H9 (cell line): ENCODE results near the gene C2orf72. TPM values are rescaled to one million over a fixed set of nuclear protein-coding genes. Genes with fewer than 3 reads are reported as not detected.

Experiments
- DNase-seq: peaks from one replicate; pipeline ENCODE4 v3.0.0-alpha.2; 2017
- H2AFZ ChIP-seq: one replicate; pipeline ENCODE4 v1.6.1; 2013; ENCODE audit warnings: mild to moderate bottlenecking, low read length, control low read depth, moderate library complexity
- H2AK5ac ChIP-seq: 2 replicates; pipeline ENCODE4 v1.6.1; 2013; ENCODE audit warnings: low read length, control low read depth, mixed read lengths; ENCODE audit not compliant: insufficient read length
- H2BK120ac ChIP-seq: one replicate; pipeline ENCODE4 v1.6.1; 2013; ENCODE audit warnings: low read depth, mild to moderate bottlenecking, low read length, control low read depth, inconsistent platforms; ENCODE audit not compliant: poor library complexity, severe bottlenecking
- H2BK12ac ChIP-seq: 2 replicates; pipeline ENCODE4 v1.6.1; 2013; ENCODE audit warnings: low read length, control low read depth, mixed read lengths, low read depth; ENCODE audit not compliant: insufficient read length
- H2BK15ac ChIP-seq: 2 replicates; pipeline ENCODE4 v1.6.1; 2013; ENCODE audit warnings: low read depth, low read length, control low read depth
- H2BK20ac ChIP-seq: one replicate; pipeline ENCODE4 v1.6.1; 2013; ENCODE audit warnings: low read depth, mild to moderate bottlenecking, low read length, control low read depth, inconsistent platforms; ENCODE audit not compliant: poor library complexity, severe bottlenecking
- H2BK5ac ChIP-seq: 2 replicates; pipeline ENCODE4 v1.6.1; 2013; ENCODE audit warnings: low read length, control low read depth, mixed read lengths; ENCODE audit not compliant: insufficient read length
- H3K14ac ChIP-seq: 2 replicates; pipeline ENCODE4 v1.6.1; 2013; ENCODE audit warnings: low read length, control low read depth; ENCODE audit not compliant: insufficient read depth
- H3K18ac ChIP-seq: 2 replicates; pipeline ENCODE4 v1.6.1; 2013; ENCODE audit warnings: low read depth, mild to moderate bottlenecking, mixed read lengths, low read length, control low read depth; ENCODE audit not compliant: insufficient read length
- H3K23ac ChIP-seq: 2 replicates; pipeline ENCODE4 v1.6.1; 2013; ENCODE audit warnings: low read length, control low read depth, mixed read lengths, low read depth; ENCODE audit not compliant: insufficient read length
- H3K23me2 ChIP-seq: 2 replicates; pipeline ENCODE4 v1.6.1; 2013; ENCODE audit warnings: low read depth, mild to moderate bottlenecking, mixed read lengths, low read length, control low read depth; ENCODE audit not compliant: insufficient read length, poor library complexity, severe bottlenecking
- H3K27ac ChIP-seq: 2 replicates; pipeline ENCODE4 v1.5.1; 2013; ENCODE audit warnings: low read length, control low read depth, mixed read lengths, low read depth; ENCODE audit not compliant: insufficient read length
- H3K27me3 ChIP-seq: 2 replicates; pipeline ENCODE4 v1.6.1; 2013; ENCODE audit warnings: low read length, control low read depth, inconsistent platforms; ENCODE audit not compliant: insufficient read depth
- H3K4ac ChIP-seq: 2 replicates; pipeline ENCODE4 v1.6.1; 2013; ENCODE audit warnings: low read depth, mild to moderate bottlenecking, control low read depth, inconsistent platforms, low read length, moderate library complexity
- H3K4me1 ChIP-seq: 2 replicates; pipeline ENCODE4 v1.6.1; 2013; ENCODE audit warnings: low read length, control low read depth, inconsistent platforms; ENCODE audit not compliant: insufficient read depth
- H3K4me2 ChIP-seq: 2 replicates; pipeline ENCODE4 v1.6.1; 2013; ENCODE audit warnings: low read length, control low read depth, mixed read lengths; ENCODE audit not compliant: insufficient read length, insufficient read depth
- H3K56ac ChIP-seq: 2 replicates; pipeline ENCODE4 v1.6.1; 2013; ENCODE audit warnings: low read depth, mild to moderate bottlenecking, mixed read lengths, low read length, control low read depth; ENCODE audit not compliant: insufficient read length
- H3K79me1 ChIP-seq: 2 replicates; pipeline ENCODE4 v1.6.1; 2013; ENCODE audit warnings: low read depth, mild to moderate bottlenecking, moderate library complexity, low read length, control low read depth, inconsistent platforms; ENCODE audit not compliant: insufficient read depth, poor library complexity, severe bottlenecking
- H3K79me2 ChIP-seq: 2 replicates; pipeline ENCODE4 v1.6.1; 2013; ENCODE audit warnings: low read length, control low read depth, inconsistent platforms; ENCODE audit not compliant: insufficient read depth
- H3K9ac ChIP-seq: 2 replicates; pipeline ENCODE4 v1.6.1; 2013; ENCODE audit warnings: low read length, control low read depth, mixed read lengths; ENCODE audit not compliant: insufficient read length; ENCODE audit errors: extremely low read depth
- H3K9me3 ChIP-seq: one replicate; pipeline ENCODE4 v1.6.1; 2013; ENCODE audit warnings: low read depth, low read length, inconsistent platforms; ENCODE audit not compliant: control insufficient read depth
- H3T11ph ChIP-seq: one replicate; pipeline ENCODE4 v1.6.1; 2013; ENCODE audit warnings: mild to moderate bottlenecking, low read length, control low read depth, inconsistent platforms
- H4K20me1 ChIP-seq: one replicate; pipeline ENCODE4 v1.6.1; 2013; ENCODE audit not compliant: control insufficient read depth, insufficient read length, insufficient read depth
- H4K5ac ChIP-seq: 2 replicates; pipeline ENCODE4 v1.6.1; 2013; ENCODE audit warnings: low read depth, mild to moderate bottlenecking, mixed read lengths, low read length, control low read depth; ENCODE audit not compliant: insufficient read length
- H4K8ac ChIP-seq: replicated peaks from 2 replicates; pipeline ENCODE4 v1.6.1; 2013; ENCODE audit warnings: low read length, control low read depth, mixed read lengths, low read depth; ENCODE audit not compliant: insufficient read length
- H4K91ac ChIP-seq: 2 replicates; pipeline ENCODE4 v1.6.1; 2013; ENCODE audit warnings: low read depth, mild to moderate bottlenecking, moderate library complexity, mixed read lengths, low read length, control low read depth; ENCODE audit not compliant: insufficient read length
- H3K27ac Mint-ChIP-seq, 3 experiments: 2 replicates in 2 of 3; 3 replicates in 1 of 3; pipeline ENCODE4 v1.8.0; 2020 to 2021; ENCODE audit warnings: mixed read lengths in 3 of 3, mild to moderate bottlenecking in 1 of 3, moderate library complexity in 1 of 3
- H3K27me3 Mint-ChIP-seq: 2 replicates; pipeline ENCODE4 v1.8.0; 2021; ENCODE audit warnings: low read depth, mild to moderate bottlenecking, moderate library complexity, mixed read lengths
- H3K36me3 Mint-ChIP-seq, 3 experiments: 2 replicates in 2 of 3; 3 replicates in 1 of 3; pipeline ENCODE4 v1.8.0; 2020 to 2021; ENCODE audit warnings: low read depth in 3 of 3, mixed read lengths in 3 of 3; ENCODE audit not compliant: insufficient read depth in 1 of 3
- H3K4me1 Mint-ChIP-seq, 2 experiments: 2 replicates each; pipeline ENCODE4 v1.8.0; 2020; ENCODE audit warnings: mixed read lengths in 2 of 2
- H3K4me3 Mint-ChIP-seq, 2 experiments: 2 replicates in 1 of 2; 3 replicates in 1 of 2; pipeline ENCODE4 v1.8.0; 2020 to 2021; ENCODE audit warnings: mild to moderate bottlenecking in 2 of 2, mixed read lengths in 2 of 2, moderate library complexity in 1 of 2
- H3K9me3 Mint-ChIP-seq, 2 experiments: 2 replicates in 1 of 2; 3 replicates in 1 of 2; pipeline ENCODE4 v1.8.0; 2020; ENCODE audit warnings: mild to moderate bottlenecking in 2 of 2, mixed read lengths in 2 of 2, moderate library complexity in 1 of 2
- WGBS: extraction: QIAGEN DNeasy Blood & Tissue Kit; methylation state at CpG from one replicate; pipeline ENCODE4 v1.1.7; 2013; ENCODE audit warnings: missing lambda C conversion rate, low lambda C conversion rate, mixed read lengths; ENCODE audit not compliant: insufficient read length; ENCODE audit errors: extremely low coverage; 5-methylcytosine and 5-hydroxymethylcytosine counted together
- total RNA-seq: library from RNA; stranded (reverse); gene quantifications from 2 replicates; pipeline ENCODE4 v1.2.1, GENCODE V29; 2021
- TF ChIP-seq, protein P1 (sequence below): fragments of 200-600 bp; sonication (generic); conservative IDR thresholded peaks from 3 replicates; pipeline ENCODE4 v1.8.0; 2021; ENCODE audit warnings: antibody characterized with exemption, mild to moderate bottlenecking

Gene C2orf72
- total RNA-seq, 1 experiment from 2014 or later = 1.0 TPM

DNA sequence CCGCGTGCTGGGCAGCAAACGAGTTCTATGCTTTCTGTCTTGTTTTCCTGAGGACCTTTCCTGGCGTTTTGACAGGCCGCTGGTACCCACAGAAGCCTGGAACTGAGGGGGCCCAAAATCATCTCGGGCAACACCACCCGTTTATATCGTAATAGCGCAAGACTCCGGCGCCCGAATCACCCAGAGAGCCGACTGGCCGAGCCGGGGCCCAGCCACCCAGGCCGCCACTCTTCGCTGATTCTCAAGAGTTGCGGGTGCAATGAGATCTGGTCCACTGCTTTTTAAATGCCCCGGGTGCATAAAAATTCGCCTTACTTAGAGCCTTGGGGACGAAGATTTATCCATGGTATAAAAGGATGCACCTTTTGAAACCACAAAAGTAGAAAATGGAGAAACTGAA, 47.6 kb upstream of the C2orf72 start:
- H3K27ac ChIP-seq = no peak overlapping the region
- no CpG with 5 or more reads among the region's 21 CpGs for WGBS
- H3K9me3 ChIP-seq = no peaks in the 10 kb centered on the region
- no peak overlapping the region for H2AFZ ChIP-seq
- H2BK20ac ChIP-seq = no peak overlapping the region
- H3K27me3 ChIP-seq = no peaks in the 10 kb centered on the region
- H2BK5ac ChIP-seq = no peak overlapping the region
- H3K56ac ChIP-seq = no peak overlapping the region
- no peak overlapping the region for H3K4me2 ChIP-seq
- no peak overlapping the region for H2BK120ac ChIP-seq
- no peak overlapping the region for H3K18ac ChIP-seq
- Mint-ChIP-seq H3K4me1 (peaks cover 17 to 20% of the 10 kb centered on the region in 2 experiments), H3K36me3 (no peaks in the 10 kb centered on the region; a peak in 1 of 7 replicates), H3K9me3 (no peaks in the 10 kb centered on the region), H3K27me3 (peaks cover 3% of the 10 kb centered on the region), H3K4me3 (no peak overlapping the region), H3K27ac (no peak overlapping the region)
- no peak overlapping the region for H2AK5ac ChIP-seq
- H2BK12ac ChIP-seq = no peak overlapping the region
- H3K4ac ChIP-seq = no peak overlapping the region
- H2BK15ac ChIP-seq = no peak overlapping the region
- H4K5ac ChIP-seq = no peak overlapping the region
- H3K9ac ChIP-seq = no peak overlapping the region
- H4K8ac ChIP-seq = no peak overlapping the region
- H3K14ac ChIP-seq = no peak overlapping the region
- no peak overlapping the region for H4K91ac ChIP-seq
- no peaks in the 10 kb centered on the region for H3K79me1 ChIP-seq
- no peaks in the 10 kb centered on the region for H3K23me2 ChIP-seq
- no peak overlapping the region for H3T11ph ChIP-seq
- no peaks in the 10 kb centered on the region for H3K4me1 ChIP-seq
- no peaks in the 10 kb centered on the region for H4K20me1 ChIP-seq
- no peak overlapping the region for H3K23ac ChIP-seq
- TF ChIP-seq, protein P1, sequence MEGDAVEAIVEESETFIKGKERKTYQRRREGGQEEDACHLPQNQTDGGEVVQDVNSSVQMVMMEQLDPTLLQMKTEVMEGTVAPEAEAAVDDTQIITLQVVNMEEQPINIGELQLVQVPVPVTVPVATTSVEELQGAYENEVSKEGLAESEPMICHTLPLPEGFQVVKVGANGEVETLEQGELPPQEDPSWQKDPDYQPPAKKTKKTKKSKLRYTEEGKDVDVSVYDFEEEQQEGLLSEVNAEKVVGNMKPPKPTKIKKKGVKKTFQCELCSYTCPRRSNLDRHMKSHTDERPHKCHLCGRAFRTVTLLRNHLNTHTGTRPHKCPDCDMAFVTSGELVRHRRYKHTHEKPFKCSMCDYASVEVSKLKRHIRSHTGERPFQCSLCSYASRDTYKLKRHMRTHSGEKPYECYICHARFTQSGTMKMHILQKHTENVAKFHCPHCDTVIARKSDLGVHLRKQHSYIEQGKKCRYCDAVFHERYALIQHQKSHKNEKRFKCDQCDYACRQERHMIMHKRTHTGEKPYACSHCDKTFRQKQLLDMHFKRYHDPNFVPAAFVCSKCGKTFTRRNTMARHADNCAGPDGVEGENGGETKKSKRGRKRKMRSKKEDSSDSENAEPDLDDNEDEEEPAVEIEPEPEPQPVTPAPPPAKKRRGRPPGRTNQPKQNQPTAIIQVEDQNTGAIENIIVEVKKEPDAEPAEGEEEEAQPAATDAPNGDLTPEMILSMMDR = no peak
- no peak for DNase-seq
- no peaks in the 10 kb centered on the region for H3K79me2 ChIP-seq
